ENCODE results near the gene OR52K1.

Gene OR52K1

GRCh38 chr11:4464216-4465159, 18.0 kb upstream of the OR52K1 start:
- Histone ChIP-seq H3K4me1 (peaks cover 0 to 2% (median 0%) of the 10 kb centered on the region in 4 donors), H3K9me3 (peaks cover 0 to 8% (median 4%) of the 10 kb centered on the region in 3 donors), H3K4me3 (no peak overlapping the region), H3K27ac (no peak overlapping the region), H3K36me3 (no peaks in the 10 kb centered on the region), H3K27me3 (no peaks in the 10 kb centered on the region)
- intact Hi-C loops (cut with DNase I; ENCODE audit: low total_unique reads), result no loop called here
- DNase-seq, result no peak
- TF ChIP-seq CTCF (IDR thresholded peaks at IDR 0.05), result no peak

- no peaks in the 10 kb centered on the region for H3K4me1 ChIP-seq
- no peak overlapping the region for H3K4me3 ChIP-seq
- H3K27me3 ChIP-seq, result no peaks in the 10 kb centered on the region
- H3K36me3 ChIP-seq, result no peaks in the 10 kb centered on the region
- no peak for DNase-seq
- peaks cover 0 to 8% (median 4%) of the 10 kb centered on the region in 3 donors for H3K9me3 ChIP-seq
- intact Hi-C loops (cut with DNase I; ENCODE audit: low total_unique reads), result no loop called here
- no peak for TF ChIP-seq CTCF (IDR thresholded peaks at IDR 0.05)
- no peak overlapping the region for H3K27ac ChIP-seq
Observed at GRCh38 chr11:4465407-4465806, 17.0 kb upstream of the OR52K1 start.

GRCh38 chr11:4466131-4466870, 16.1 kb upstream of the OR52K1 start:
- Histone ChIP-seq H3K4me1 (no peaks in the 10 kb centered on the region), H3K27me3 (no peaks in the 10 kb centered on the region), H3K36me3 (no peaks in the 10 kb centered on the region), H3K27ac (no peak overlapping the region), H3K4me3 (no peak overlapping the region), H3K9me3 (peaks cover 0 to 8% (median 4%) of the 10 kb centered on the region in 3 donors)
- intact Hi-C loops (cut with DNase I; ENCODE audit: low total_unique reads), result no loop called here
- no peak for TF ChIP-seq CTCF (IDR thresholded peaks at IDR 0.05)
- DNase-seq, result no peak

- no peak for TF ChIP-seq CTCF (IDR thresholded peaks at IDR 0.05)
- H3K9me3 ChIP-seq, result peaks cover 0 to 8% (median 4%) of the 10 kb centered on the region in 3 donors
- H3K4me1 ChIP-seq, result no peaks in the 10 kb centered on the region
- no peak overlapping the region for H3K4me3 ChIP-seq
- DNase-seq, result no peak
- intact Hi-C loops (cut with DNase I; ENCODE audit: low total_unique reads), result no loop called here
- H3K27me3 ChIP-seq, result no peaks in the 10 kb centered on the region
- H3K27ac ChIP-seq, result no peak overlapping the region
- no peaks in the 10 kb centered on the region for H3K36me3 ChIP-seq
Observed at GRCh38 chr11:4466871-4467442, 15.5 kb upstream of the OR52K1 start.

GRCh38 chr11:4467811-4468606, 14.4 kb upstream of the OR52K1 start:
- Histone ChIP-seq H3K27me3 (no peaks in the 10 kb centered on the region), H3K9me3 (peaks cover 0 to 8% (median 4%) of the 10 kb centered on the region in 3 donors), H3K27ac (no peak overlapping the region), H3K4me3 (no peak overlapping the region), H3K36me3 (no peaks in the 10 kb centered on the region), H3K4me1 (no peaks in the 10 kb centered on the region)
- no peak for DNase-seq
- intact Hi-C loops (cut with DNase I; ENCODE audit: low total_unique reads), result no loop called here
- no peak for TF ChIP-seq CTCF (IDR thresholded peaks at IDR 0.05)

All from tibial artery (tissue), 4 donors.